ENCODE measurements around the gene PKD1L1. TPM values are rescaled to one million over a fixed set of nuclear protein-coding genes. Genes with fewer than 3 reads are reported as not detected.
"Not testable (repeated sequence)": the region's sequence is repeated elsewhere in the genome, so short reads cannot be mapped to it uniquely, and the experiment has no call there.

PKD1L1 gene
- total RNA-seq, 1 donor from 2014 or later = 1.1 TPM

DNA sequence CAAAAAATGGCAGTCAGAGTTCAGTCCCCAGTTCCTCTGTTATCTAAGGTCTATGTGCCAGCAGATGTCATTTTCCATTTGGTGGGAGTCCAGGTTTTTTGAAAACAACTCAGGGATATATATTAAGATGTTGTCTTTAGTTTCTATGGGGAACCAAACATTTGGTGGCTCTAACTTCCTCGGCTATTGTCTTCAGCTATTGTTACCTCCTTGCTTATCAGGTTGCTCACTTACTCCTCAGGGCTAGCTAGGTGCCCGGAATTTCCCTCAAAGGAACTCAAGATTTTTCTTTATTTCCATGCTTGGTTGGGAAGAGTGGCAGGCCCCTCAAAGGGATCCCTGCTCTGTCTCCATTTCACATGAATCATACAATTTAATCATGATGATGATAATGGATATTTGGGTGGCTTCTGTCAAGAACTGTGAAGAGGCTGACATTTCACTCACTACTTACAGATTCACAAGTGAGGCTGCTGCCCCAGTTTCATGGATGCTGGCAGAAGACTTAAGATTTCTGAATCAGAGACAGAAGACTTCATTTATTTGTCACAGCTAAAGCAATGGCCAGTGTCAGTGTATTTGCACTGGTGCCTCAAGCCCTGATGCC lies 182.8 kb downstream of the PKD1L1 start:
- DNase-seq = no peak

DNA sequence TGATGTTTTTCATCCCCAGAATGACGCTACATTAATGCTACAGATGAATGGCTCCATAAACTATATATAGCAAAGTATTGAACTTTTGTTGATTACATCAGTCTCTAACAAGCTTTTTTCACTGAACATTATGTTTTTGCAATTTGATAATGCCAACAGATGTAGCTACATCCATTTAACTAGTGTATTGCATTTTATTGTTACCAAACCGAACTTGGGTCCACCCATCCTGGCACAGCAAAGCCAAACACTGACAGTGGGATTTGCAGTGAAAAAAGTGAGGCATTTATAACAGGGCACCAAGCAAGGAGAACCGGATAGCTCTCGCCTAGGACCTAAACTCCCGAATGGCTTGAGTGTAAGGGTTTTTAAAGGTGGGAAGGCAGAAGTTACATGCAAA lies 183.5 kb downstream of the PKD1L1 start:
- no peak for DNase-seq

DNA sequence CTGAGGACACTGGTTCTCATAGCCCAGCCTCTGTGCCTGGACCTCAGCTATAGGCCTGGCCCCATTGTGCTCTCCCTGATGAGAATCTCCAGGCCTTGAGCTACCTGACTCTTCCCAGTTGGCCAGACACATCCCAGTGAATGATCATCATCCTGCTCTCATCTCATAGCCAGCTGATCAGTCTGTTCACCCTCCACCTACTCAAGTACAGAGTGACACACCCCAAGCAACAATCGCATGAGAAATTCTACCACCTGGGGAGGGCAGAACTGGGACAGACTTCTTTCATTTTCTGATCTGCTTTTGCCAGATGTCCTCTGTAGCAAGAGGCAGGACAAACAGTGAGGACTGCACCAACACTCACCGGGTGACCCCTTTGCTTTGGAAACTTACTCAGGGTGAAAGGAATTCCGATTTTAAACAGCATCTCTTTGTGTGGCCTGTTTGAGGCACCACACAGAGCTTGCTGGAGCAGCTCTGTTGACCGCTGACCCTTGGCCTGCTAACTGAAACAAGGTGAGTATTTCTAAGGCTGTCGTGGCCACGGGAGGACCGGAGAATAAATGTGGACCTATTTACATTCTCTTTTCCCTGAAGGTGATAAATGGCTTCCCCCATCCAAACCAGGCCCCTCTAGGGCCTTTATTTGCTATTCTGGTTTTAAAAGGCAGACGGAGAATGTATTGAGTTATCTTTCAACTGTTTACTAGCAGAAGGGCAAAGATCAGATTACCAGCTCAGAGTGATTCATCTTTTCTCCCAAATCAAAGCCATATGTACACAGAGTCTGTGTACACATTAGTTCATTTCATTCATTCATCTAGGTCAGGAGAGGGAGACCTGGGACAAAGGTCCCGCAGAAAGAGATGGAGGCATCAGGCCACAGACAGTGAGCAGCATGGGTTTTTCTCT lies 184.9 kb downstream of the PKD1L1 start:
- DNase-seq = no peak

DNA sequence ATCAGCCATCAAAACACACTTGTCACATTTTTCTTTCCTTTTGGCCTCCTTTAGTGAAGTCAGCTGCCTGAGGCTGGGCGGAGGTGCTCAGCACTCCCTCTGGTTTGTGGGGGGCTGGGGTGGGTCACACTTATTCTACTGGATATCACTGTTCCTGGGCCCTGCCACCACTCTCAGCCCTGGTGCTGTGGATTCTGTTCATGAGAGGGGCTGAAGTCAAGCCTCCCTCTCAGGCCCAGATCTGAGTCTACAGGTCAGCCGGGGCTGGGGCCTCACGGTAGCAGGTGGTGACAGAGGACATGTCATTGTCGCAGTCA lies 185.6 kb downstream of the PKD1L1 start:
- DNase-seq = no peak

DNA sequence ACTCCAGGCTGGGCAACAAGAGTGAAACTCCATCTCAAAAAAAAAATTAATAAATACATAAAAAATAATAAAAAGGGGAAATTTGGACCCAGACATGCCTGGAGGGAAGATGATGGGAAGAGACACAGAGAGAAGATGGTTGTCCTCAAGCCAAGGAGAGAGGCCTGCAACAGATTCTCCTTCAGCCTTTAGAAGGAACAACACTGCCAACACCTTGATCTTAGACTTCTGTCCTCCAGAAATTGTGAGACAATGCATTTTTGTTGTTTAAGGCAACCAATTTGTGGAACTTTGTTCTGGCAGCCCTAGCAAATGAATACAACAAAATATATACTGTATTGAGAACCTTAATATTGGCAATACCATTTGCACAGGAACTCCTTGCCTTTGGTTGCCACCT lies 186.1 kb downstream of the PKD1L1 start:
- DNase-seq = no peak

DNA sequence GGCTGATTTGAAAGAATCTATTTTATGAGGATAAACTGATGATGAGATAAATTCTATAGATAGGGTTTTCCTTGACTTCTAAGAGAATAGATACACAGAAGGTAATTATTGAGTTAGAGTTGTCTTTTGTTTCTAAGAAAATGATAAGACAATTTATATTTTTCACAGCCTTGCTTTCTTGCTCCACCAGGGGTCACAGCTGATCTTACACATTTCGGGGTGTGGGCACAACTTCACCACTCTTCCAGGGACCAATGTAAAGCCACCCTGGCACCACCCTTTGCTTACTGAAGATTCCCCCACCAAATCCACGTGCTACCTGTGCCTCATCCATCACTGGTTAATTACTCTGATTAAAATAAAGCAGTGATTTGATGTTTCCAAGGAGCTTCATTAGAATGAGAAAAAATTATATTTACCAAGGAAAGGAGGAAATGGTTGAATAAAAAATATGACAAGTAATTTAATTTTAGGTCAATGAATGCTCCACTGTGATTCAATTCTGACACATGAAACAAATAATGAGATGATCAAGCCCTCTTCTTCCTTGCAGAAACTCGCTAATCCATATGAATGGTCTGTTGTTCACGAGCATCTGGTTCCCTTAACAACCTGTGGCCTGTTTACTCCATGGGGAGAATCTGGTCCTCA lies 189.1 kb downstream of the PKD1L1 start:
- DNase-seq = no peak

DNA sequence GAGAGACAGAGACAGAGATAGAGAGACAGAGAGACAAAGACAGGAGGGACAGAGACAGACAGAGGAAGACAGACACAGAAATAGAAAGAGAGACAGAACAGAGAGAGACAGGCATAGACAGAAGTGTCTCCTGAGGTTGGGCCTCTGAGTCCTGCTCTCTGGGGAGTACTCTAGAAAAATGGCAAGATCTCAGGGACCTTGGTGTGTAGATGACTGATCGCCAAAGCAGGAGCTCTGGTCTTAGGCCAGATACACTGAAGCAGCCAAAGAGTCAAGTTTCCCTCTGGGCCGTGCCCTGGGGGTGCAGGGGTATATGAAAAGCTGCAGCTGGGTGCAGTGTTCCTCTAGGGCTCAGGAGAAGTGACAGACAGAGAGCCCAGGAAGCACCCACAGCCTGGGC lies 189.7 kb downstream of the PKD1L1 start:
- DNase-seq = no peak

DNA sequence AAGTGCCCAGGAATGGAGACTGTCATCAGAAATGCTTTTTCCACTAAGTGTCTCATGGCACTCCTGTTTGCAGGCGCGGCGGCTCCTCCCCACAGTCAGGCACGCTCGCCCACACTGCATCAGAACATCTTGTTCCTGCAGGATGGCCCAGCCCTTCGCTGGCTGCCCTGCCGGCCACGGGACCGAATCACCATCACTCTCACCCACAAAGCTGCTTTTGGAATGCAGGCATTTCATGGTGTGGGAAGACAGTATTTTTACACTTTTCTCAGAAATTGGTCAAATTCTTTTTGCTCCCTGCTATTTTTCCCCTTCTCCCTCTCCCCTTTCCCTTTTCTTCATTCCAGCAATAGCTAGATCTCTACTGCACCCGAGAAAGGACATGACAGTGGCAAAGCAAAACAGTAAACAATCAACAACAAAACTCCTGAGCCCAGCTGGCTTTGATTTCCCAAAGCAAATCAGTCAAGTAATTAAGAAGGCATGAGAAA lies 190.3 kb downstream of the PKD1L1 start:
- no peak for DNase-seq

DNA sequence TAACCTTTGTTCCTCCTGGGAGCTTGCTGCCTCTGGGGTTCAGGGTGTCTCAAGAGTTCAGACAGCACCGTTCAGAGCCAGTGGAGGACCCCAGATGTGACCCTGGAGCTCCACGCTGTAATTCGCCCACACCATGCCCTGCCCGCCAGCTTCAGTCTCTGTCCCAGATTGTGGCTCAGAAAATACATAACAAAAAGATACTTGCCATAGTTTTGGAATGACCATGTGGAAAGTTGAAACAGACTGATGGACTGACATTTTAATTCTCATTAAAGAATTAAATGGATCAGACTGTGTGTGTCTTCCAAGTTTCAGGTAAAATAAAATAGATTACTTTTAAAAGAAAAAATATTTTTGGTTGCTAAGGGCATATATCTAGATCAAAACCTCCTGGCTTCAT lies 191.6 kb downstream of the PKD1L1 start:
- DNase-seq = no peak

DNA sequence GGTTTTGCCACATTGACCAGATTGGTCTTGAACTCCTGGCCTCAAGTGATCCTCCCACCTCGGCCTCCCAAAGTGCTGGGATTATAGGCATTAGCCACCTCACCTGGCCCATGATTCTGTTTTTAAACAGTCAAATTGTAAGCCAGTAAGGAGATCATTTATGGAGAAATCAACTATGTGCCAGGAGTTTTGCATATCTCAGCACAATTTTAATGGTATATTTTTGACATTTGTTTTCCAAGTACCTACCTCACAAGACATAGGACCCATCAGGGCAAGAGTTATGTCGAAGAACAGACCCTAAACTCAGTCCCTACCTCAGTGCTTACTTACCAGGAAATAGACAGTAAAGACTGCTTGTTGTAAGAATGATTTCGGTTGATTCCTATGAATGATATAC lies 193.0 kb downstream of the PKD1L1 start:
- DNase-seq = no peak

DNA sequence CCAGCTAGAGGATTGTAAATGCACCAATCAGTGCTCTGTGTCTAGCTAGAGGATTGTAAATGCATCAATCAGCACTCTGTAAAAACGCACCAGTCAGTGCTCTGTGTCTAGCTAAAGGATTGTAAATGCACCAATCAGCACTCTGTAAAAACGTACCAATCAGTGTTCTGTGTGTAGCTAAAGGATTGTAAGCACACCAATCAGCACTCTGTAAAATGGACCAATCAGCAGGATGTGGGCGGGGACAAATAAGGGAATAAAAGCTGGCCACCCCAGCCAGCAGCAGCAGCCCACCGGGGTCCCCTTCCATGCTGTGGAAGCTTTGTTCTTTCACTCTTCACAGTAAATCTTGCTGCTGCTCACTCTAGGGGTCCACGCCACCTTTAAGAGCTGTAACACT lies 196.5 kb downstream of the PKD1L1 start:
- not testable (repeated sequence) for DNase-seq

DNA sequence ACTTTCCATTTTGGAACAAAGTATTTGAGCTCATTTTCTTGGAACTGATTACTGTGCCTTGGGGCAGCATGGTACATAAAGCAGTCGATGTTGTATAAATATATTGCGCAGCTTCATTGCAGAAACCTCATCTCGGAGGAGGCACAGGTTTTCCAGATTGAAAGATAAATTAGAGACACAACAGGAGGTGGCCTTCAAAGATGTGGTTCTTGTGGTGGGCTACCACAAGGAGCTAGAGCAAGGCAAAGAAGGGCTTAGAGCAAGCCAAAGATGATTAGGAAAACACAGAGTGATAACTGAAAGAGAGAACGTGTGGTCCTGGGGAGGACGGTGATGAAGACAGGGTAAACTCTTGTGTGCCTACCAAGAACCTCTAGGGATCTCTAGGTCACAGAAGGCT lies 197.2 kb downstream of the PKD1L1 start:
- DNase-seq = no peak

DNA sequence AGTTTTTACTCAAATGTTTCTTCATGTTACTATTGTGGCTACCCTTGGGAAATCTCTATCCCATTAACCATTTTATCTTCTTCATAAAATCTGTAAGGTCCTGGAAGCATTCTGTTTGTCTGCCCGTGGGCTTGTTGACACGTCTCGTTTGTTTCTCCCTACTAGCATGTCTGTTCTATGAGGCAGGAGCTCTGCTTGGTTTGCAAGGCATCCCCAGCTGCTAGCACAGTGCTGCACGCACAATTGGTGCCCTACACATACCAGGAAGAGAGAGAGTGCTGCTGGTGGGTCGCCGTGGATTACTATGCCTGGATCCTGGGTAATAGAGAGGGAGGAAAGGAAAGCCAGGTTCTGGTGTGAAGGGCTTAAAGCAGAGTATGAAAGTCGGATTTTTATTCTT lies 200.2 kb downstream of the PKD1L1 start:
- no peak for DNase-seq

DNA sequence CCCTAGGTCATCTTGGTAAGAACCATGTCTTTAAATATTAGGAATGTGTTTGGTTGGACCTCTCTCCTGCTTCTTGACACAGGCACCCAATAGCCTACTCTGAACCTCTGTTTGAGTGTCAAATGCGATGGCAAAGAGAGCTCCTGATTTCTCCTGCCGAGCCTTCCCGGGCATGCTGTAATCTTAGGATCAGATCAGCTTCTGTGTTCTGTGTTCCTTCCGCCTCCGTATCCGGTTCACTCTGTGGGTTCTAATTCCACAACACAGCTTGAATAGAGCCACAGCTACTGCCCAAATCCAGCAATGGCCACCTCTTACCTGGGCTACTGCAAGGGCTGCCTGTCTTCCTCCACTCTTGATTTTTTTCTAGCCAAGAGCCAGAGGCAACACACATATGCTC lies 201.1 kb downstream of the PKD1L1 start:
- no peak for DNase-seq

DNA sequence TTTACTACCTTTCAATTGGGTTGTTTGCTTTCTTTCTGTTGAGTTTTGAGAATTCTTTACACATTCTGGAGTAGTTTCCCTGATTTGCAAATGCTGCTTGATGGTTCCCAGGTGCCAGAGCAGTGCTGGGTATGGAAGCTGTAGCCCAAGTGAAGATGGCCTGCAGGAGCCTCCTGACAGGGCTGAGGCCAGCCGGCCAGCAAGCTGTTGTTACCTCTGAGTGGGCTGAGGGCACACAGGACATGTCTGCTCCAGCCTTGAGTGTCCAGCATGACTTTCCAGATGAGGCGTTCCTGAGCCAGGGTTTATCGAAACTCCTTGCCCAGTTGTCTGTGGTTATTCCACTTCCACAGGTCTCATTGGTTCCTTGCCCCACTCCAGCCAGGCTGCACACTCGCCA lies 201.8 kb downstream of the PKD1L1 start:
- no peak for DNase-seq

DNA sequence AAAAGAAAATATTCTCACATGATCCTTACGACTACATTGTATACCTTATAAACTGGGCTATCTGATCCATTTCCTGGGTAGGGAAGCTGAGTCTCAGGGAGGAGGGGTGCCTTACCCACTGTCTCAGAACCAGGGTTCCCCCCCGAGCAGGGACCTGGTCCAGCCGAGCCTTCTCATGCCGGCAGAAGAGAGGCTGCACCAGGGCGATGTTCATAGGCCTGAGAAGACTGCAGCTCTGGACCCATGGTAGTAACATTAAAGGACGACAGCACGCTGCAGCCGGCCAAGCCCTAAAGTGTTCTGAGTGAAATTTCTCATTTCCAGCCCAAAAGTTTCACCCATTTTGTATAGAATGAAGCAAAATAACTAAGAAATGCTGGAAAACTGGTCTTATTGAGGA lies 203.4 kb downstream of the PKD1L1 start:
- no peak for DNase-seq

DNA sequence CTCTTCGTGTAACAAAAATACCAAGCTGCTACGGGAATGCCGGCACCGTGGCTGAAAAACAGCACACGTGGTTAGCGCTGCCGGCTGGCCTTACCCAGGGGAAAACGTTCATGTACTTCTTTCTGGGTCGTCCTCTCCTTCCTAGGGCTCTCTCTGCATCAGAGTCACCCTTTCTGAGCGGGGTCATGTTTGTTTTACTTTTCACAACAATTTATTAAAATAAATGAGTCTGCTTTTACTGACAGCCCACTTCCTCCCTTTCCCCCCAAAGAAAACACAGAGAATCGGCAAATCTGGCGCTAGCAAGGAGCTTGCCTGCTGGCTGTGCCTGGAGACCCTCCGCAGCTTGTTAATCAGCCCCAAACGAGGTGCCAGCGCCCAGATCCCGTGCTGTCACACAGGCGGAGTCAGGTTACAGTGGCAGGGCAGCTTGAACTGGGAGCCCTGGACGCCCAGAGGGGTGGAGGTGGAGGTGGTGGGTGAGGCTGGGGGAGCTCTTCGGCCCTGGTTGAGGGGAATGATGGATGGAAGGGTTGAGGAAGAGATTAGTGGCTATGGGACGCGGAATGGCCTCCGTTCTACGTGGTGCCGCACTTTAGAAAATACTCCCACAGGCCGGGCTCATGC lies 204.2 kb downstream of the PKD1L1 start:
- no peak for DNase-seq

DNA sequence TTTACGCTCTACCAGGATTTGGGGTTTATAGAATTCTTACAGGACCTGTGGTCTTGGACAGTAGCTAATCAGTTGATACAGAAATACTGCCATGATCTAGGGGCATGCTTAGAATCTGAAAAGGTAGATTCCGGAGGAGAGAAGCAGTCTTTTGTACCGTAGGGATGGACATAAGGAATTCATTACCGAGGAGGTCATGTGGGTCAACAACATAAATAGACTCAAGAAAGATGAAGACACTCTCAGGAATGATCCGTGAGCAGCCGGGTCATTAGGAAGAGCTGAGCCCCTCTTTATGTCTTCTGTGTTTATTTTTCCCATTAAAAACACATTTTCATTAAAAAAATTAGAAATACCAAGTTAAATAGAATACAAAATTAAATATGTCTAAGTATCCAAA lies 206.3 kb downstream of the PKD1L1 start:
- DNase-seq = no peak

DNA sequence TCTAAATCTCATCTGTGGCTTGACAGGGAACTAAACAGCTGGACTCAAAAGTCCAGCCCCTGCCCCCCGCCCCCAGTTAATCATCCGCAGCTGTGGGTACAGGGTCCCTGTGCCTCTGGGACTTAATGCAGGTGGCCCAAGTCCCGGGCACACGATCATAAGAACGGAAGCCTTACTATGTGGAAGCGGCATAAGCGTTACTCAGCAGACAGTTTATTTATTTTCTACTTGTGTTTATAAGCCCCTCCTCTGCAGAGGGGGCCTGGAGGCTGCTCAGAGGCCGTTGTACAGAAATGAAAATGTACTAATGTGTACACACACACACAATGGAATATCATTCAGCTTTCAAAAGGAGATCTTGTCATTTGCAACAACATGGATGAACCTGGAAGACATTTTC lies 208.4 kb downstream of the PKD1L1 start:
- no peak for DNase-seq

DNA sequence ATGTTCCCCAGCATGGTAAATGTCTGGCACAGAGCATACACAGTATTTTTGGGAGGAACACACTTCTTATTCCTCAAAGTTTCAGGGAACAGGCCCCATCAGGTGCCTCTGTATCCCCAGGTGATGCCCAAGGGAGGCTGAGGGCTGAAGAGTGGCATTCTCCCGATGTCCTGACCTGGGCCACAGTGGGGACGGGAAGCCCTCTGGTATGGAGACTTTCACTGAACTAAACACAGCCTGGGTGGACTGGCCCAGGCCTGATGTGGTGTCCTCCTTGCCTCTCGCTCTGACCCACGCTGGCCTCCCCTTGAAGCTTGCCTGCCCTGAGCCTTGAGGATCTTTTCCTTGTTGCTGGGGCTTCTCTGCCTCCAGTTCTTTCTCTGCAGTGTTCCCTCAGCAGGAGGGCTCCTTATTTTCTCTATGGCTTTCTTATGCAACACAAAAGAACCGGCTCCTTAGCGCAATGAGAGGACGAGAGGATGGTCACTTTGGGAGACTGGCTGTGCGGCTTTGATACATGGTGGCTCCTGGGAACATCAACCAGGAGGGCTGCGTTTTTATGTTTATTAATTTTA lies 208.9 kb downstream of the PKD1L1 start:
- no peak for DNase-seq

DNA sequence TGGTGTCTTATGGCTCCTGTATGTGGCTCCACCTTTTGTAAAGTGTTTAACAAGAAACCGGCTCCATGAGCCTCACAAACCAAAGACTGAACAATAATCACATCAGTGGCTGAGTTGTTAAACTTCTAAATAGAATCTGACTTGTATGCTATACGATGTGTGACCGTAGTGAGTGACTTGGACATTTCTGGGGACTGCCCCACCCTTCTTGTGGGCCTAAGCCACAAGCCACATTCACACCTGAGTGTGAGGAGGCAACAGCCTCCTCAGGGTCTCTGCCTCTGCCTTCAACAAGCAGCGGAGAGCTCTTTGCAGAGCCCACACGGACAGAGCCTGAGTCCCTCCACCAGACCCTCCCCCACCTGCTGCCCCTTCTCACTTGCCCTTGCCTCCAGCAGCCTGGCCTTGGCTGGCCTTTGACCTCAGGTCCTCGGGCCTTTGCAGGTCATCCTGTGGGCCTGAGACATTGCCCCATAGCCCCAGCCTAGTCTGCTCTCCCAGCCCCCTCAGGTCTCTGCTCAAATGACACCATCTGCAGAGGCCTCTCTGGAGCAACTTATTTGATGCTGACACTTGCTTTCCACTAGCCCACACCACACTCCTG lies 209.6 kb downstream of the PKD1L1 start:
- DNase-seq = no peak

DNA sequence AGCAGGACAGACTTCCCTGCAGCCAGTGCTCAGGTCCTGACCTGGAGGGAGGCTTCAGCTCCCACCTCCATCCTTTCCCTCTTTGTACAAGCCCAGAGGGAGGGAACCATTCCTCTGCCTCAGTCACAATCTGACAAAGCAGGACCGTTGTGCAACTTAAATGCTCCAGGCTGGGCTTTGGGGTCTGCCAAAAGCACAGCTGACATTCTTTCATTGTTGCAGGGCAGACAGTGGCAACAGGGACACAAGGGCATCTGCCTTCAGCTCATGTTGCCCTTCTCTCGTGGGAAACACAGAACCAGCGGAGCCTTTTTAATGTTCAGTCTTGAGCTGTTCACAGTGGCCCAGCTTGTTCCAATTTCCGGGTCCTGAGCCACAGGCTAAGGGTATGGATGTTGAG lies 210.7 kb downstream of the PKD1L1 start:
- peak; percentile 66 for DNase-seq
